Central memory CD8-positive, alpha-beta T cell (primary cell): ENCODE measurements around the gene TMEM202.
A peak's percentile ranks its signal among the peaks of the same experiment; 100 is the strongest.
"Not testable (repeated sequence)": the region's sequence is repeated elsewhere in the genome, so short reads cannot be mapped to it uniquely, and the experiment has no call there.

ENCODE experiments used
- ATAC-seq: fragments of 150-1000 bp; cut with Tn5 transposase; replicated peaks from 2 replicates; pipeline ENCODE4 v1.10.0; 2022; ENCODE audit warnings: mild to moderate bottlenecking, moderate FRiP score, moderate number of reproducible peaks; ENCODE audit not compliant: poor library complexity, severe bottlenecking; ENCODE audit errors: extremely low read depth
- DNase-seq, 2 donors: peaks; one replicate each; pipeline ENCODE4 v3.0.0; 2021; ENCODE audit warnings: low spot score in 2 of 2
- H3K27ac Mint-ChIP-seq: one replicate; pipeline ENCODE4 v1.8.0; 2022; ENCODE audit warnings: low read depth, mild to moderate bottlenecking, moderate library complexity, mixed read lengths
- H3K27me3 Mint-ChIP-seq: one replicate; pipeline ENCODE4 v1.8.0; 2022; ENCODE audit warnings: mixed read lengths
- H3K36me3 Mint-ChIP-seq: one replicate; pipeline ENCODE4 v1.8.0; 2022; ENCODE audit warnings: mild to moderate bottlenecking, moderate library complexity, mixed read lengths; ENCODE audit not compliant: insufficient read depth
- H3K4me1 Mint-ChIP-seq: one replicate; pipeline ENCODE4 v1.8.0; 2022; ENCODE audit warnings: mixed read lengths
- H3K4me3 Mint-ChIP-seq: one replicate; pipeline ENCODE4 v1.8.0; 2022; ENCODE audit warnings: mild to moderate bottlenecking, moderate library complexity, mixed read lengths
- H3K9me3 Mint-ChIP-seq: one replicate; pipeline ENCODE4 v1.8.0; 2022; ENCODE audit warnings: mixed read lengths

TMEM202 gene

DNA sequence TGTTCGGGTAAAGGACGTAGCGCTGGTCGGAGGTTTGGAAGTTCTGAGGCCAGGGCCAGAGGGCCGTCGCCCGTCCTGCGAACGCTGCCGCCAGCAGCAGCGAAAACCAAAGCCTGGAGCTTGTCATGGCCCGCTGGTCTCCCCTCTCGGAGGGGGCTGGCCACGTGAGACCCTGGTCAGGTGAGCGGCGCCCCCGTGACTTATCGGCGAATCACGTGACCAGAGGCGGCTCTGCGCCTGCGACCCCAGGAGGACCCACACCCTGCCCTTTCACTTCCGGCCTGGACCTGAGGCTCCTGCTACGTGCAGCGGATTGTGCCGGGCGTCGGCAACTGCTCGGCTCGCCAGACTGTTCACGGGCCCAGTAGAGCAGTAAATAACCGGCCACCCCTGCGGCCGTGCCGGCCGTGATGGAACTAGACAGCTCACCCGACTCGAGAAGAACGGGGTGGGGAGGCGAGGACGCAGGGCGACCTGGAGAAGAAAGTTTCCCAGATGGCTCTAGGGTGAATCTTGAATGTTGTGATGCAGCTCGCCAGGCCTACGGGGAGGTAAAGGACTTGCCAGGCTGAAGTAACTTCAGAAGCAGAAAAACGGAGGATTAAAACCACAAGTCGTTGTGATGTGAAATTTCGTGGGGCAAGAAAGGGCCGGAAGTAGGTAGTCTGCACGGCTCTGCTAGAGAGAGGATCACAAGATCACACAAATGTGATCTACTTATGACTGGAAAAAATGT lies 22.1 kb upstream of the TMEM202 start, which contains the start of gene HEXA:
Gene HEXA (minus strand): TSS at position 169 of the 736 bp plus-strand sequence. CDS start 42 bp downstream, at position 127.
- Mint-ChIP-seq H3K27me3 (no peaks in the 10 kb centered on the region), H3K4me1 (peaks cover 39% of the 10 kb centered on the region), H3K9me3 (no peaks in the 10 kb centered on the region), H3K4me3 (peak within 1 kb of the TSS; percentile 92), H3K27ac (peak within 1 kb of the TSS; percentile 97), H3K36me3 (peaks cover 28% of the 10 kb centered on the region)
- ATAC-seq (peak; percentile 85), DNase-seq (peak; percentile 97 to 99)

- peak overlapping the region; percentile 97 for H3K27ac Mint-ChIP-seq
Observed at GRCh38 chr15:72377331-72377730, 20.8 kb upstream of the TMEM202 start.

GRCh38 chr15:72379106-72379505 lies 19.0 kb upstream of the TMEM202 start:
- not testable (repeated sequence) for H3K4me3 Mint-ChIP-seq, H3K27me3 Mint-ChIP-seq, ATAC-seq, DNase-seq, H3K9me3 Mint-ChIP-seq, H3K27ac Mint-ChIP-seq
- peaks cover 37% of the 10 kb centered on the region for H3K4me1 Mint-ChIP-seq
- peaks cover 22% of the 10 kb centered on the region for H3K36me3 Mint-ChIP-seq

More at GRCh38 chr15:72377331-72377730, 20.8 kb upstream of the TMEM202 start:
- Mint-ChIP-seq H3K36me3 (peaks cover 22% of the 10 kb centered on the region), H3K9me3 (no peaks in the 10 kb centered on the region), H3K4me3 (no peak overlapping the region), H3K4me1 (peaks cover 39% of the 10 kb centered on the region), H3K27me3 (no peaks in the 10 kb centered on the region)
- DNase-seq (no peak), ATAC-seq (no peak)

DNA sequence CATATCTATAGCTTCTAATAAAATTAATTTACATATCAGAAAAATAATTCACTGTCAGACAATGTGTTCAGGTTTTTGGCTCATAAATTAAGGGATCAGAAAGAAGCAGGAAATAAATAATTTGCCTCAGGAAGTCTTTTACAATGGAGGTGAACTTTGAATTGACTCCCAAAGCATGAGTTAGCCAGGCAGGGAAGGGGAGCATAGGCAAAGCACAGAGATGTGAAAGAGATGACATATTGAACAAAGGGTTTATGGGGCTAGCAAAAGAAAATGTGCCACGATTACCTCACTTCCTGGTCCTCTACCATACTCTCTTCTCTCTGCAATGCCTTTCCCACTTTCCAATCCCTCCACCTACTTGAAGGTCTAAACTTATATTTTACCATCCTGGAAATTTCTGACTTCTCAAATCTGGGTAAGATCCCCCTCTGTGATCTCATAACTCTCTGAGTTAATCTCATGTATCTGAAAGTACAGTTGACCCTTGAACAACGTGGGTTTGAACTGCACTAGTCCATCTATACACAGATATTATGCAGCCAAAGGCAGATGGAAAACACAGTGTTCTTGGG lies 18.2 kb upstream of the TMEM202 start:
- Mint-ChIP-seq H3K27ac (no peak overlapping the region), H3K4me1 (peaks cover 28% of the 10 kb centered on the region), H3K36me3 (peaks cover 19% of the 10 kb centered on the region), H3K4me3 (no peak overlapping the region), H3K9me3 (no peaks in the 10 kb centered on the region), H3K27me3 (peaks cover 10% of the 10 kb centered on the region)
- ATAC-seq (no peak), DNase-seq (no peak)

DNA sequence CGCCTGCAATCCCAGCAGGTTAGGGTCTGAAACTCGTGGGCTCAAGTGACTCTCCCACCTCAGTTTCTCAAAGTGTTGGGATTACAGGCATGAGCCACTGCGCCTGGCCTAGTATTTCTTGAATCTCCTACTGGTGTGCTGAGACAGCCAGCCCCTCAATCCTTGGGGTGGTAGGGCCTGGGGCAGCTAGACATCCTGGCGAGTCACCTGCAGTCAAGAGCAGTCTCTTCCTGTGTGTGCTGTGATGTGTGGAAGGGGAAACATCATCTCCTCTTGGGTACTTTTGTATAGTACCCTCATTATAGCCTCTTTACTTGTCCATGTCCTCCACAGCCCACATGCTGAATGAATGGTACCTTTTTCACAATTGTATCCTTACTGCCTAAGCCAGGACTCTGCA lies 17.4 kb upstream of the TMEM202 start:
- Mint-ChIP-seq H3K27me3 (peaks cover 10% of the 10 kb centered on the region), H3K9me3 (no peaks in the 10 kb centered on the region), H3K4me1 (peaks cover 21% of the 10 kb centered on the region), H3K4me3 (no peak overlapping the region), H3K27ac (no peak overlapping the region), H3K36me3 (peaks cover 11% of the 10 kb centered on the region)
- ATAC-seq (no peak), DNase-seq (no peak)

DNA sequence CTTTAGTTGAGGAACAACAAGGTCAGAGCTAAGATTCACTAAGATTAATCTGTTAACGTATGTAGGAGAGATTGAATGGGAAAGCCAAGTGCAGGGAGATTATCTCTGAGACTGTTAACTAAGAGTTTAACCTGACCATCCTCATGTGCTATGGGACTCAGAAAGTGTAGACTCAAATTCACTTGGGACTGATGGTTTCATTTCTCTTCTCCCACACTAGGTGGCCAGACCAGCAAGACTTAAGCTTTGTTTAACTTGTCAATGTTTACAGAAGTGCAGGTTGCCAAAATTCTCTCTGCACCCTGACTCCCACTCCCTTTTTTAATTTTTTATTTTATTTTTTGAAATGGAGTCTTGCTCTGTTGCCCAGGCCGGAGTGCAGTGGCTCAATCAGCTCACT lies 16.0 kb upstream of the TMEM202 start:
- Mint-ChIP-seq H3K4me1 (peaks cover 9% of the 10 kb centered on the region), H3K9me3 (no peaks in the 10 kb centered on the region), H3K4me3 (no peak overlapping the region), H3K27me3 (peaks cover 10% of the 10 kb centered on the region), H3K27ac (no peak overlapping the region), H3K36me3 (no peaks in the 10 kb centered on the region)
- ATAC-seq (no peak), DNase-seq (no peak)

- Mint-ChIP-seq H3K36me3 (no peaks in the 10 kb centered on the region), H3K4me1 (no peaks in the 10 kb centered on the region), H3K27ac (no peak overlapping the region), H3K9me3 (no peaks in the 10 kb centered on the region), H3K27me3 (peaks cover 10% of the 10 kb centered on the region), H3K4me3 (no peak overlapping the region)
- ATAC-seq (no peak), DNase-seq (no peak)
Observed at GRCh38 chr15:72387741-72388140, 10.4 kb upstream of the TMEM202 start.

DNA sequence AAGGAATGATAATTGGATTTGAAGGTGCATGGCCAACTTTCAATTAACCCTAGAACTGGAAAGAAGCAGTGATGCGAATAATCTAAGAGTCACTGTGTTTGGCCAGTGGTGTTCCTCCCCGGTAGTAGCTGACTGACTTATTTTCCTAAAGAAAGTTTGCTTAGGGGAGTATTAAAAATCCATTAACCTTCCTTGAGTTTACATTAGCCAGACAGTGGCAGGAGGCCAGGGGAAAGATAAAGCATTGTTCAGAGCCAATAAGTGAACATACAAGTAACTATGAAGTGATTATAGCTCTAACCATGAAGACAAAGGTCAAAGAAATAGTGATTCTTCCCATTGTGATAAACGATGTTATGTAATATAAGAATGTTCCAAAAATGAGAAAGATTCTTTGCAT lies 8.9 kb upstream of the TMEM202 start:
- no peaks in the 10 kb centered on the region for H3K9me3 Mint-ChIP-seq
- H3K27me3 Mint-ChIP-seq = peaks cover 5% of the 10 kb centered on the region
- peaks cover under 1% of the 10 kb centered on the region for H3K36me3 Mint-ChIP-seq
- no peak overlapping the region for H3K4me3 Mint-ChIP-seq
- no peak for ATAC-seq
- no peak overlapping the region for H3K27ac Mint-ChIP-seq
- no peak for DNase-seq
- no peaks in the 10 kb centered on the region for H3K4me1 Mint-ChIP-seq

DNA sequence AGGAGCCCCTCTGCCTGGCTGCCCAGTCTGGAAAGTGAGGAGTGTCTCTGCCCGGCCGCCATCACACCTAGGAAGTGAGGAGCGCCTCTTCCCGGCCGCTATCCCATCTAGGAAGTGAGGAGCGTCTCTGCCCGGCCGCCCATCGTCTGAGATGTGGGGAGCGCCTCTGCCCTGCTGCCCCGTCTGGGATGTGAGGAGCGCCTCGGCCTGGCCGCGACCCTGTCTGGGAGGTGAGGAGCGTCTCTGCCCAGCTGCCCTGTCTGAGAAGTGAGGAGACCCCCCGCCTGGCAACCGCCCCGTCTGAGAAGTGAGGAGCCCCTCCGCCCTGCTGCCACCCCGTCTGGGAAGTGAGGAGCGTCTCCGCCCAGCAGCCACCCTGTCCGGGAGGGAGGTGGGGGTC lies 1.8 kb upstream of the TMEM202 start:
- peaks cover 32% of the 10 kb centered on the region for H3K27me3 Mint-ChIP-seq
- not testable (repeated sequence) for H3K9me3 Mint-ChIP-seq, H3K27ac Mint-ChIP-seq, H3K4me1 Mint-ChIP-seq, H3K4me3 Mint-ChIP-seq, ATAC-seq, H3K36me3 Mint-ChIP-seq, DNase-seq

DNA sequence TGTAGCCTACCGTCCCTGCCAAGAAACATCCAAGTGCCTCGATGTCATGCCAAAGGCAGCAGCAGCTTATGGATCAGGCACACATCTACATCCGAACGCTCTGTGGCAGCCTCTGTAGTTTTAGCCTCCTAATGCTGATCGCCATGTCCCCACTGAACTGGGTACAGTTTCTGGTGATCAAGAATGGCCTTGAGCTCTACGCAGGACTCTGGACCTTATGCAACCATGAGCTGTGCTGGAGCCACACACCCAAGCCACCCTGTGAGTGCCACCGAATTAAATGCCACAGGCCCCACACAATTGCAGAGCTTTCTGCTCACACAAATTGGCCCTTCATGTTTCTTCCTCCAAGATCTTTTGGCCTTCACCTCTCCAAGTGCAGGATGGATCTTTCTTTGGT lies 543 bp downstream of the TMEM202 start:
- H3K27me3 Mint-ChIP-seq = peaks cover 50% of the 10 kb centered on the region
- H3K4me3 Mint-ChIP-seq = no peak overlapping the region
- no peaks in the 10 kb centered on the region for H3K4me1 Mint-ChIP-seq
- H3K9me3 Mint-ChIP-seq = no peaks in the 10 kb centered on the region
- ATAC-seq = no peak
- no peak for DNase-seq
- H3K27ac Mint-ChIP-seq = no peak overlapping the region
- peaks cover 3% of the 10 kb centered on the region for H3K36me3 Mint-ChIP-seq

DNA sequence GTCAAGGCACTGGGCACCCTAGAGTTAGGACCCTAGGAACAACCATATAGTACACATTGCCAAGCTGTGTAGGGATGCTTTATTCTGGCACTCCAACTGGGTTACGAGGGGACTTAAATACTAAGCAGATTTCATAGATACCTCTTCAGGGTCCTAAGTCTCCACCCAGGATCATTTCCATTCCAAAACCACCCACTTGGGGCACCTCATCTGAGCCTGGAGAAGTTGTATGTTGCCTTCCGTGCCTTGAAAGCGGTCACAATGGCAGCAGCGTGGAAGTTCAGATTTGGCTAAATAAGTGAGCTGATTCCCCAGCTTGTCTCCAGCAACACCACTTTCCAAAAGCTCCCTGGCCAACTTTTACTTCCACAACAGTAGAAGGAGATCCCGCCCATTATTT lies 4.6 kb downstream of the TMEM202 start:
- ATAC-seq (no peak), DNase-seq (no peak)
- H3K27ac Mint-ChIP-seq = no peak overlapping the region
- no peak overlapping the region for H3K4me3 Mint-ChIP-seq
- H3K4me1 Mint-ChIP-seq = no peaks in the 10 kb centered on the region
- H3K9me3 Mint-ChIP-seq = no peaks in the 10 kb centered on the region
- peaks cover 68% of the 10 kb centered on the region for H3K27me3 Mint-ChIP-seq
- H3K36me3 Mint-ChIP-seq = peaks cover 3% of the 10 kb centered on the region

- ATAC-seq (no peak), DNase-seq (no peak)
- no peaks in the 10 kb centered on the region for H3K9me3 Mint-ChIP-seq
- no peak overlapping the region for H3K27ac Mint-ChIP-seq
- no peaks in the 10 kb centered on the region for H3K4me1 Mint-ChIP-seq
- H3K4me3 Mint-ChIP-seq = no peak overlapping the region
- peaks cover 71% of the 10 kb centered on the region for H3K27me3 Mint-ChIP-seq
- peaks cover 3% of the 10 kb centered on the region for H3K36me3 Mint-ChIP-seq
Observed at GRCh38 chr15:72404356-72404755, 6.3 kb downstream of the TMEM202 start.

DNA sequence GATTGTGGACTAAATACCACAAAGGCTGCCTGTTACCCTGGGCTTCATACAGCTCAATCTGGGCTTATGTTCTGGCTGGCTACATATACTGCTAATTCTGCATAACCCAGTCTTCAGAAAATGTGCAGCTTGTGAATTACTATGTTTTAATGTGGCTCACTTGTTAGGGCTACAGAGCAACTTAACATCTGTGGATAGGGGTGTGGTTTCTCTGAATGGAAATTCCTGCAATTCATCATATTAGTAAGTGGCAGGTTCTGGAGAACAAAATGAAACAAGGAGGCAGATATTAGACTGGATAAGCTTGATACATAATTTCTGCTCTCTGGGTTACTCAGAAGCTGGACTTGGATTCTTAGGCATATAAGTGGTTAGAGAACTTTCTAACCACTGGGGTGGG lies 6.7 kb downstream of the TMEM202 start:
- no peaks in the 10 kb centered on the region for H3K4me1 Mint-ChIP-seq
- no peaks in the 10 kb centered on the region for H3K9me3 Mint-ChIP-seq
- ATAC-seq (no peak), DNase-seq (no peak)
- peaks cover 76% of the 10 kb centered on the region for H3K27me3 Mint-ChIP-seq
- no peak overlapping the region for H3K4me3 Mint-ChIP-seq
- peaks cover 3% of the 10 kb centered on the region for H3K36me3 Mint-ChIP-seq
- H3K27ac Mint-ChIP-seq = no peak overlapping the region
